CD4-positive, alpha-beta T cell (primary cell): ENCODE measurements around the gene SVIP. TPM values are rescaled to one million over a fixed set of nuclear protein-coding genes. Genes with fewer than 3 reads are reported as not detected.

Experiments
- ATAC-seq: fragments of 200-7000 bp; cut with Tn5 transposase; one replicate; pipeline ENCODE4 v1.10.0; 2022; ENCODE audit warnings: mild to moderate bottlenecking; ENCODE audit not compliant: poor library complexity
- CTCF ChIA-PET: fragments of 350-600 bp; sonication (Branson Sonifier 250); formaldehyde crosslinking; loops from one replicate; lab custom pipeline; 2021; ENCODE audit warnings: antibody characterized with exemption, inconsistent platforms; lab: Charles Lee
- POLR2A ChIA-PET: fragments of 350-600 bp; sonication (Branson Sonifier 250); formaldehyde crosslinking; loops from one replicate; lab custom pipeline; 2021; ENCODE audit warnings: antibody characterized with exemption, inconsistent platforms; lab: Charles Lee
- DNase-seq, 14 experiments: peaks; one replicate each; pipeline ENCODE4 v3.0.0-alpha.2; 2013 to 2020; ENCODE audit warnings: mixed read lengths in 2 of 14
- H3K27ac ChIP-seq, 2 donors: one replicate each; pipeline versions ENCODE4 v1.5.1 to v1.7.0; 2013; ENCODE audit warnings: low read length in 2 of 2, low read depth in 1 of 2, mild to moderate bottlenecking in 1 of 2
- H3K27me3 ChIP-seq, 2 experiments: 1 replicate in 1 of 2; 2 replicates in 1 of 2; pipeline versions ENCODE4 v1.6.1 to v1.7.0; 2013; ENCODE audit warnings: low read length in 2 of 2, control low read depth in 1 of 2, mild to moderate bottlenecking in 1 of 2, moderate library complexity in 1 of 2; ENCODE audit not compliant: insufficient read depth in 2 of 2, control insufficient read depth in 1 of 2
- H3K36me3 ChIP-seq: one replicate; pipeline ENCODE4 v1.6.1; 2013; ENCODE audit warnings: low read length, control low read depth; ENCODE audit not compliant: insufficient read depth
- H3K4me1 ChIP-seq: one replicate; pipeline ENCODE4 v1.6.1; 2013; ENCODE audit warnings: low read length, control low read depth; ENCODE audit not compliant: insufficient read depth
- H3K4me3 ChIP-seq: one replicate; pipeline ENCODE4 v1.5.1; 2013; ENCODE audit warnings: mild to moderate bottlenecking, low read length, moderate library complexity
- H3K9me3 ChIP-seq, 2 experiments: 1 replicate in 1 of 2; 2 replicates in 1 of 2; pipeline versions ENCODE4 v1.6.1 to v1.7.0; 2013; ENCODE audit warnings: low read length in 2 of 2, mild to moderate bottlenecking in 2 of 2, control low read depth in 1 of 2, moderate library complexity in 1 of 2; ENCODE audit not compliant: control insufficient read depth in 1 of 2, insufficient read depth in 1 of 2
- H3K27ac Mint-ChIP-seq: one replicate; pipeline ENCODE4 v1.8.0; 2020; ENCODE audit warnings: mixed read lengths
- H3K27me3 Mint-ChIP-seq: one replicate; pipeline ENCODE4 v1.8.0; 2021; ENCODE audit warnings: mixed read lengths
- H3K36me3 Mint-ChIP-seq: one replicate; pipeline ENCODE4 v1.8.0; 2021; ENCODE audit warnings: low read depth, mixed read lengths
- H3K4me1 Mint-ChIP-seq: one replicate; pipeline ENCODE4 v1.8.0; 2021; ENCODE audit warnings: low read depth, mixed read lengths
- H3K4me3 Mint-ChIP-seq: one replicate; pipeline ENCODE4 v1.8.0; 2020; ENCODE audit warnings: mild to moderate bottlenecking, mixed read lengths
- H3K9me3 Mint-ChIP-seq: one replicate; pipeline ENCODE4 v1.8.0; 2020; ENCODE audit warnings: mixed read lengths
- CTCF ChIP-seq: fragments of 200-600 bp; IDR thresholded peaks from one replicate; pipeline ENCODE4 v1.8.0; 2022; ENCODE audit warnings: antibody characterized with exemption, mild to moderate bottlenecking
- intact Hi-C, 2 experiments: fragments of 100-400 bp; cut with DNase I in 1 of 2; cut with micrococcal nuclease in 1 of 2; formaldehyde crosslinking; loops; one replicate each; pipeline versions ENCODE4 v1.15.1 to v1.9.0; 2023 to 2025; cut with DNase I, micrococcal nuclease
- total RNA-seq, 174 experiments: library from RNA in 2 of 174; stranded (reverse) in 2 of 174; gene quantifications; one replicate each; pipeline ENCODE4 v1.2.3 and lab custom pipeline; 2021 to 2026

The SVIP gene
- total RNA-seq, 2 experiments from 2014 or later: 58.1 to 67.3 TPM

GRCh38 chr11:22800482-22800881 lies 29.1 kb downstream of the SVIP start:
- POLR2A ChIA-PET: no interaction called here
- no peak for DNase-seq
- no peak overlapping the region for H3K27ac ChIP-seq
- Mint-ChIP-seq H3K36me3 (no peaks in the 10 kb centered on the region), H3K27me3 (peaks cover 15% of the 10 kb centered on the region), H3K27ac (no peak overlapping the region), H3K4me3 (no peak overlapping the region), H3K4me1 (no peaks in the 10 kb centered on the region), H3K9me3 (no peaks in the 10 kb centered on the region)
- no peaks in the 10 kb centered on the region for H3K27me3 ChIP-seq
- TF ChIP-seq CTCF: no peak
- no peak for ATAC-seq
- intact Hi-C loops: no loop called here
- no peaks in the 10 kb centered on the region for H3K9me3 ChIP-seq
- CTCF ChIA-PET: no interaction called here
- H3K4me3 ChIP-seq: no peak overlapping the region
- no peaks in the 10 kb centered on the region for H3K4me1 ChIP-seq
- H3K36me3 ChIP-seq: no peaks in the 10 kb centered on the region

GRCh38 chr11:22798901-22799300 lies 30.7 kb downstream of the SVIP start:
- TF ChIP-seq CTCF: no peak
- H3K4me1 ChIP-seq: no peaks in the 10 kb centered on the region
- Mint-ChIP-seq H3K27me3 (peaks cover 15% of the 10 kb centered on the region), H3K4me1 (no peaks in the 10 kb centered on the region), H3K27ac (no peak overlapping the region), H3K9me3 (no peaks in the 10 kb centered on the region), H3K36me3 (no peaks in the 10 kb centered on the region), H3K4me3 (no peak overlapping the region)
- ATAC-seq: no peak
- DNase-seq: no peak
- H3K27ac ChIP-seq: no peak overlapping the region
- ChIA-PET CTCF (interaction anchor here (0.8 kb wide), 1 partner anchor 441 kb away, joined by 3 read pairs; no protein-coding TSS in a partner anchor), POLR2A (no interaction called here)
- no peaks in the 10 kb centered on the region for H3K27me3 ChIP-seq
- no peaks in the 10 kb centered on the region for H3K36me3 ChIP-seq
- intact Hi-C loops: no loop called here
- H3K4me3 ChIP-seq: no peak overlapping the region
- H3K9me3 ChIP-seq: no peaks in the 10 kb centered on the region

GRCh38 chr11:22797047-22797446 lies 32.6 kb downstream of the SVIP start:
- no peaks in the 10 kb centered on the region for H3K4me1 ChIP-seq
- CTCF ChIA-PET: interaction anchor here (0.6 kb wide), 1 partner anchor 193 kb away, joined by 3 read pairs; no protein-coding TSS in a partner anchor

More at GRCh38 chr11:22797047-22797446, 32.6 kb downstream of the SVIP start:
- Histone ChIP-seq H3K4me3 (no peak overlapping the region), H3K27ac (no peak overlapping the region), H3K9me3 (no peaks in the 10 kb centered on the region), H3K27me3 (no peaks in the 10 kb centered on the region), H3K36me3 (no peaks in the 10 kb centered on the region)
- POLR2A ChIA-PET: no interaction called here
- Mint-ChIP-seq H3K27me3 (peaks cover 13% of the 10 kb centered on the region), H3K36me3 (no peaks in the 10 kb centered on the region), H3K4me3 (no peak overlapping the region), H3K27ac (no peak overlapping the region), H3K4me1 (no peaks in the 10 kb centered on the region), H3K9me3 (no peaks in the 10 kb centered on the region)
- ATAC-seq: no peak
- TF ChIP-seq CTCF: no peak
- intact Hi-C loops: no loop called here
- DNase-seq: no peak
